ENCODE results near the gene DACH1.

DACH1 gene

DNA sequence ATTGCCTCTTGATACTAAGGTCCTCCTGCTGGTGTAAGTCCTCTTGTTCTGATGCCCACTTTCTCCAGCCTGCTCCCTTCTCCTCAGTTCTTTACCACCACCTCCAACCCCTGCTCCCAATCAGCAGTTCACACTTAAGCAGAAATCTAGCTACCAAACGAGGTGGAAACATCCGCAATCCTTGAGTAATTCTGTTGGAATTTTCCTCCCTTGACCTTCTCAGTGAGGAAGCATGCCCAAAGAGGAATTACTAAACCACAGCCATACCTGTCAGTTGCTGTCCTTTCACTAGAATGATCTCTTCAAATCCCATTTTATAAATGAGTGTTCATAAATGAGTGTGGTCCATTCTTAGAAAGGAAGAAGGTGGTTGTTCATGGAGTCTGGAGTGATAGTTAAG lies 289.9 kb downstream of the DACH1 start:
- DNase-seq = no peak

DNA sequence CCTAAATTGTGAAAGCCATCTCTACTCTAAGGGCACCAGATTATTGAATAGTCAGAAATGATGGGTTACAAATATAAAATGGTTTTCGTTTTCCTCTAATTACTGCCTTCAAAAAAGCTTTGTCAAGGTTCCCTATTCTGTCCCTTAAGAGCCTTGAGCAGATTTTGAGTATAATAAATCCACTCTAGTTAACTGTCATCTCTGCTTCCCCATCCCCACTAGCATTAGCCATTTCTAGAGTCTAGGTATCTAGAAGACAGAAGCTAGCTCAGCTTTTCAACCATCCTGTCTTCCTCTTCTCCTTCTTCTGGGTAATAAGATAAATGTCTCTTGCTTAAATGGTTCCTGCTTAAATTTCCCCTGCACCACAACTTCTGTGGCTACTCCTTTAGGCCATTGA lies 290.4 kb downstream of the DACH1 start:
- DNase-seq = no peak

DNA sequence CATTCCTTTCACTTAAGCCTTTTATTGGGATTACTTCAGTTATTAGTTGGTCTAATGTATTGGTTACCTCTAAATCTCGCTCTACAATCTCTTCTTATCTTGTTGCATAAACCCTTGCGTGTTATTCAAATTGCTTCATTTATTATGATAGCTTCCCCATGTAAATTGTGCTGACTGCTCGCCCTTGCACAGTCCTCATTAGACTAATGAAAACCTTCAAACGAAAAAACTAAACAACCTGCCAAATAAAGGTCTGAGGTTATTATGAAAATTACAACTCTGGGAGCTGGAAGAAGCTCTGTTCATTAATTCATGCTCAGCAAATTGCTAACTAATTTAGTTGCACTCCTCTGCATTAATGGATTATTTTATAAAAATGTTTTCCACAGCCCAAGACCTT lies 320.1 kb downstream of the DACH1 start:
- no peak for DNase-seq

DNA sequence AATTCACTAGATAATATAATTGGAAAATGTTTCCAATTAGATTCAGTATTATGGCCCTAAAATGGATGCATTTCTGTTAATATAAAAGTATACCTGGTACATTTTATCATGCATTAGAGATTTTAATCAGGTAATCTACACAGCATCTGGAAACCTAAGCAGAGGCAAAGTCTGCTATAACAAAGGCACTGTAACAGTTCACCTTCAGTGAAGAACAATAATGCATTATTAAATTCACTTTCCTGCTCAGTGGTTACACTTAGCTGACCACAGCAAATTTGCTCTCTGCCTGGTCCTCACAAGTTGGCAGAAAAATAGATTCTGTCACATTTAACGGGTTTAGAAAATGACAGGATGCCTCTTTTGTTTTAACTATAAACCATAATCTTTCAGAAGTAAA lies 326.9 kb downstream of the DACH1 start:
- no peak for DNase-seq

DNA sequence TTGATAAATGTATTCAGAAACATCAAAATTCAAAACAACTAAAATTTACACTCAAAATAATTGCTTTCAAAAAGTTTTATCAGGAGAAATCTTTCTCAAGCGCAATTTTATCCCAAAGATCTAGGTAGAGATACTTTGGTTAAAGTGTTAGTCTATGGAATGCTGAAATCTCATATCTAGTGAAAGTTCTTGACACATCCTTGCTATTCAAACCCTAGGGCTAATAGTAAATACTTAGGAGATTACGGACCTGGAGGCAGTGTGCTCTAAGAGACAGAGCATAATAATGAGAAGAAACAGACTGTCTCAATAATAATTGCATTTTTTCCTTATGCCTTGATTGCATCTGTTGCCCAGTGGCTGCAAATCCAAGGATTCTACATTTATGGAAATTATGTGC lies 330.8 kb downstream of the DACH1 start:
- no peak for DNase-seq

DNA sequence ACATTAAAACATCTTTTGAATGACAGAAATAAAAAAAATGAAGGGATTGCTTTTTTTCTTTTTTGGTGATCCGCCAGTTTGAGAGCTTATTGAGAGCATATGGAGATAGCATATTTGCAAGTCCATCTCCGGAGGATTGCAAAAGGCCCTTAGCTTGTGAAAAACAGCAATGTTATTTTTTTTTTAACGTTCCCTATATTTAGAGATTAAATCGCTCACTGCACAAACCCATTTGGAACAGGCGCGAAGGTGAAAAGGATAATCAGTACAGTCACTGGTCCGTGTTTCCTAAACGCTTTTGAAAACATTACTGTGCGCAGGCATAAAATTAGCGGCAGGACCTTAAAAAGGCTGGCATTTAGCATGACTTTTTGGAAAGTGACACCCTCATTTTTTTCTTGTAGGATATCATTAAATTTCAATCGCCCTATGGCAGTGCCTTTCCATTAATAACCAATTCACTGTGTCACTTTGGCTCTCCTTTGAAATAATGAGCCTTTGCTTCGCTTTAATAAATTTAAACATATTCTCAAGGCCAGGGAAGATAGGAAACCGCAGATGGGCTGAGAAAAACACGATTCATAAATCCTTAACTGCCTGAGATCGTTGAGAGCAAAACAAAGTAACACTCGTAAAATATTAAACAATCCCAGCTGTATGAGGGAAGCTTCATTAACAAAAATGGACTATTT lies 342.2 kb downstream of the DACH1 start:
- DNase-seq = peak in 1 of 14 donors; percentile 68

DNA sequence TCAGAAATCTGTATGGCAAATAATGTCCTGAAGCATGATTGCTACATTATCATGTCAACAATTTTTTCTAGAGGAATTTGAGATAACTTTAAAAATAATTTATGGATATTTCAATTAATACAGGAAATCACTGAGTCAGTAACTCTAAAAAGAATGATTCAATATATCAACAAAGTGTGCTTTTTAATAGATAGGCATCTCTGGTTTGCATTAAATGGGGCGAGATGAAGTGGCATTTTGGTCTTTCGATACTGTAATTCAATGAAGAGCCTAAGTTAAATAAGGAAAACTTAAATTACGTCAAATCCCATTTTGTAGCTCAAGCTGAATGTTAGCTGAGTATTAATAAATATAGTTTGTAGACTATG lies 342.8 kb downstream of the DACH1 start:
- peak in 1 of 14 donors; percentile 61 for DNase-seq

DNA sequence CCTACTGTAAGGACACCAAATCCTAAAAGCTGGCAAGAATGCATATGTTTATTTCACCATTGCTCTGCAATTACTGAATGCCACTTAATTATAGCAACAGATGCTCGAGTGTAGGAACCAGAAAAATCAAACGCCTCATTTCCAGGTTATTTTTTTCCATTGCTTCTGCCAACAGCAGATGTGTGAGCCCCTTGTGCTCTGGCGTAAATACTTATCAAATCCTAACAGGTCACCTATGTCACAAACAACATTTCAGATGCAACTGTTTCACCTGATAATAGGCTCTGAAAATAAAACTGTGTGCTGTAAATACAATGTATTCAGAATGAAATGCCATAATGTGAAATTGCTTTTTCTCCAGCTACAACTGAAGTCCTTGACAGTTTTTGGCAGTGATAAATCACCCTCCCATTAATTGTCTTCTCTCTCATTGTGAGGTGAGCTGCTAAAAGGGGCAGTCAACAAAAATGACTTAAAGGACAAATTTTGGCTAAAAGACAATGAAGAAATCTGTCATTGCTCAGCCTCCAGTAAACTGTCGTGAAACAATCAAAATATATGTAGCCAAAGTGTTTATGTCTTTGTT lies 344.0 kb downstream of the DACH1 start:
- DNase-seq = peak in 1 of 14 donors; percentile 80

DNA sequence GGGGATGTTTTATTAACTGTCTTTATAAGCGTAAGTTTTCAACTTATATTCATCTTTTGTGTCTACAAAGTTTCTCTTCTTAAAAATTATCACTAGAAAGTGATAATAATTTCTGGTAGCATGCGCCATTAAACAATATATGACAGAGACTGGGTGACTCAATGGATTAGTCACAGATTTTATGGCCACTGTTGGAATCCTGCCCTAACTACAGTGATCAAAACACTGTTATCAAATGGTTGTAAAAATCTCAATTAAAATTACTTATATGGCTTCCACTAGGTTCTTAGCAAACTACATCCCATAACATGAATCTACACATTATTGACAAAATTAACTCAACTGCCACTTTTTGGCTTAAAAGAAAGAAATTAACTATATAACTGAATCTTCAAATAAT lies 350.0 kb downstream of the DACH1 start:
- DNase-seq = no peak

DNA sequence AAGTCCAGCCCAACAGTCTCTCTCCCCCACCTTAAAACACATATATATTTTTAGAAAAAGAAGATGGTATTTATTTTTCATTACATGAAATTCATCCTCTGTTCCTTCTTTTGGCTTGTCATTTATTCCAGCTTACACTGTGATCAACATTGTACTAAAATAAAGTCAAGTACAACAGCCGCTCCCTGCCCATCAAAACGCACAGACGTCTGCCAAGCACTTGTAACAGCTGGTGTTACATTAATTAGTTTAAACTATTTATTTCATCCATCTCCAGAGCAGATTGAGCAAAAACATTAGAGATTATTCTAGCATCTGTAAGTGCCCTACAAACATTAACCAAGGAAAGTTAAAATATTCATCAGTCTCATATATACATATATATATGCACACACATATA lies 350.5 kb downstream of the DACH1 start:
- no peak for DNase-seq

DNA sequence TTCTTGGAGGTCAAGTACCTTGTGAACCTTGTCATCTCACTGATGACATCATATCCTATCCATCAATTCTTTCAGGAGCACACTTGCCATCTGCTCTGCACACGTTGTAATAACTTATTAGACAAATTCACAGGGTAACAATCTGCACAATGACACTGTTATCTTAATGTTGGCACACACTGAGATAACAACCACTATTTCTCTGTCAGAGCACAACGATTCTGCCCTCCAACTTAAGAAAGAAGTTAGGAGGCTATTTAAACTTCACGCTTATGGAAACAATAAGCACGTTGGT lies 351.3 kb downstream of the DACH1 start:
- no peak for DNase-seq

DNA sequence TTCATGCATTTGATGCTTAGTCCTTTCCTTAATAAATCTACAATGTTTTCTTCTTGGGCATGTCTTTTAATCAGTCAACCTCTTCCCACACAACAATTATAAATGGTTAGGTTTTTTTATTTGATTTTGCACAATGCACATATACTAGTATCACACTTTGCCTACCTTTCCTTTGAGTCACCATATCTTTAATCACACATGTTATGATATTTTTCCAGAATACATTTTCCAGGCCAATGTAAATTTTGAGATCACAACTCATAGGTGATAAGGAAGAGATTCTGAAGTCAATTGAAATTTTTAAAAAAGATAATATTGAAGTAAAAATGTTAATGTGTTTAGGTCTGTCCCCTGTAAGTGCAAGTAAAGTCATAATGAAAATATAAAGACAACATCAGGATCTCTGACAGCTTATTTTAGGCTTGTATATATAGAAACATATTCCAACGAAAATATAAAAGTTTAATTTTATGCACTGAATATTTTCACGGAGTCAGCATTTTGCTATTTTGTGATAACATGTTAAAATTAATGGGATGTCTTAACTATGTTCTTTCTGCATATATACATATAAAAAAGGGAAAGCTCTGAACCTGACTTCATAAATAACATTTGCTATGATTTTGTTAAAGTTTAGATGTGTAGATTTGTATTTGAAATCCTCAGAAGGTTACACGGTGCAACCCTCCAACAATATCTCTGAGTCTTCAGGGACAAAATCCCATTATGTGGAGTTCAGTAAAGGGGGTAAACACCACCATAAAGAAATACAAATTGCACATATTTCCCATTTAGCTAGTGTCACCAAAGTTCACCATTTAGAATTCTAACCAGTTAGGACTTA lies 351.9 kb downstream of the DACH1 start:
- no peak for DNase-seq

DNA sequence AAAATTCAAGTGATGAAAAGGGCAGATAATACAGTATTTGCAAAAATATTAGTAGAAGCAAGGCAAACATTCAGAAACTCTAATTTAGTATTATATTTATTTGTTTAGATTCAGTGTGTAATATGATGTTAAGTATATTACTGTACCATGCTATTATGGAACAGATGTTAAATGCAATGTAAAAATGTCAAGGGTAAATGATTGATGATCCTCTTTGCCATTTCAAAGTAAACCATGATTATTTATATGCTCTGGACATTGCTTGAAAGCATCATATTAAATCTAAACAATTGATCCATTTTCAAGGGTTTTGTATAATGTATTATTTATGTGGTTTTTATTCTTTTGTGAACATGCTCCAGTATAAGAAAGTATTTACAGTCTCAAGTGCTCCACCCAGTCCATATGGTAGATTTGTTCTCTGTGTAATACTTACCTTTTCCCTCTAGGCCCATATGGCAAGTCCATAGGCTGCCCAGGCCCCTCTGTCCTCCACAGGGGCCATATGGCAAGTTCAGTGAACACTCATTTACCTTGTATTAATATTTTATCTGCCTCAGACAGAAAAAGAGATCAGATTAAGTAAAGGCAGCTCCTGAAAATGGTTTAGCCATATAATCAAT lies 353.5 kb downstream of the DACH1 start:
- no peak for DNase-seq

DNA sequence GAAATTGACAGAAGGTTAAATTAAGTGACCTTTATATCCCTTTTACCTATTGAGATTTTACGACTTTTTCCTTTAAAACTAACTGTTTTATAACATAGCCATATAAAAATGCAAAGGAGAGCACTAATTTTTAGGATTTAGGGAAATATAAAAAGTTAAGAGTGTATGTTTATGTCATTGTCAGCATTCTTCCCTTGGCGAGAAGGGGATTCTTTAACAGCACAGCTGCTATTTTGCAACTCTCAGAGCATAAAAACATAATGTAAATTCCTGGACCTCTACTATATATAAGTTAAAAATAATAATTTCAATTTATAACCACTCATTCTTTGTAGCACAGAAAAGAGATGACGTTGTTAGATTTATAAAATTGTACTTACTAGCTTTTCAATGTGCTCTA lies 363.2 kb downstream of the DACH1 start:
- DNase-seq = no peak

DNA sequence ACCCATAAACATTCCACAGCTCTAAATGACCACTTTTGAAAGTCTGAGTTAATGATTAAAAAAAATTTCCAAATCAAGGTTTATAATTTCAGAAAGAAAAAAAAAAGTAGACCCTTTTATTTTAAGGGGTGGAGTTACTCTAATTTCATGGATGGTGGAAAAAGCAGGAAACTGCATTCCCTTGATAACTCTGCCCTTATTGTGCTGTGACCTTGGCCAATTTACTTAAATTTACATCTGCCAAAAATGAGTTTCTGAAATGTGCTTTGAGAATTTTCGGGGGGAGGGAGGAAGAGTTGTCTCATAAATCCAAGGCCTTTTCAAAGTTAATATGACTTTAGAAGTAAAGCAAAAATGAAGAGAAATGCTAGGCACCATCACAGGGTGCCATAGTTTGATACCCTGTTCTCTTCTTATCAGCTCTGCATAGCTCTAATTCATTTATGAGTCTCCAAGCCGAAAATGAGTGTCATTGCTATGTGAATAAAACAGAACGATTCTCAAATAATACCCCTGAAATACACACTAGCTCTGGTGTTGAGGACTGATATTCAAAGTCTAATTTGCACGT lies 367.0 kb downstream of the DACH1 start:
- DNase-seq = no peak

DNA sequence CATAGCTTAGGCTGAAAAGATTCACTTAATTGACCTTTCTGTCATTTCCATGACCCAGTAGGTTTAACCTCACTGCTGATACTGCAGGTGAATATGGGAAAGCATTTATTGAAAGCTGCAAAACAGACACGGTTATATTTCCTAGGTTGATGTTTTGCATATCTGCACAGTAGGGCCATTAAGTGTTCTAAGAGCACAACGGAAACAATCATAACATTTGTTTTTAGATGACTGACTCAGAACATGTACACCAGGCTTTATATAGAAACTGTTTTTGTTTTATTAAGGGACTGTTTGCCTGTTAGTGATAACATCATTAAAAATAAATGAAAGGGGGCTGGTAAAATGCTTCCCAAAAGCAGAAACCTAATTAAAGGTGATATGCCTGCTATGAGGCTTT lies 367.8 kb downstream of the DACH1 start:
- DNase-seq = no peak

DNA sequence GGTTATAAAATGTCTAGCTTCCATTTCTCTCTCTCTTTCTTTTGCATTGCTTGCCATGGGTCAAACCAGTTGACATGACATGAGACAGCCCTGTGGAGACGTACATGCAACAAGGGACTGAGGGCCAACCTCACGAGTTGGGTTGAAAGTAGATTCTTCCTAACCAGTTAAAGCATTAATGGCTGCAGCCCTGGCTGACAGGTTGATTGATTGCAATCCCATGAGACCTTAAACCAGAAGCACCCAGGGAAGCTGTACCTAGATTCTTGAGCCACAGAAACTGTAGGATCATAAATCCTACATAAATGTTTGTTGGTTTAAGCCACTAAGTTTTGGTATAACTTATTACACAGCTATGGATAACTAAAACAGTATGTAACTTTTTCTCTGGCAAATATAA lies 373.8 kb downstream of the DACH1 start:
- no peak for DNase-seq

DNA sequence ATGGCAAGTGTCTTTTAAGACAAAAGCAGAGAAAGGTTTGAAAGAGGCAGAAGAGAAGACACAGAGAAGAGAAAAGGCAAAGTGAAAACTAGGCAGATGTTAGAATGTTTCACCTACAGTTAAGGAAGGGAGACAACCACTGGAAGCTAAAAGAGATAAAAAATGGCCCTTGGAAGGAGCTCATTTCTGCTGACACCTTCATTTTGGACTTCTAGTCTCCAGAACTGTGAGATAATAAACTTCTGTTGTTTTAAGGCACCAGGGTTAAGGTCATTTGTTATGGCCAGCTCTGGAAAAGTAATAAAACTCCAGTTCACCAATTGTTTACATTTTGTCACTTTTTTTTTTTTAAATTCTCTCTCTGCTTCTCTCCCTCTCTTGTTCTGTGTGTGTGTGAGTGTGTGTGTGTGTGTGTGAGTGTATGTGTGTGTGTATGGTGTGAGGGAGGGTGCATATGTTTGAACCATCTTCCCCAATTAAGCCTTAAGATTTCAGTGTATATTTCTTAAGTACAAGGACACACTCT lies 374.6 kb downstream of the DACH1 start:
- DNase-seq = no peak

DNA sequence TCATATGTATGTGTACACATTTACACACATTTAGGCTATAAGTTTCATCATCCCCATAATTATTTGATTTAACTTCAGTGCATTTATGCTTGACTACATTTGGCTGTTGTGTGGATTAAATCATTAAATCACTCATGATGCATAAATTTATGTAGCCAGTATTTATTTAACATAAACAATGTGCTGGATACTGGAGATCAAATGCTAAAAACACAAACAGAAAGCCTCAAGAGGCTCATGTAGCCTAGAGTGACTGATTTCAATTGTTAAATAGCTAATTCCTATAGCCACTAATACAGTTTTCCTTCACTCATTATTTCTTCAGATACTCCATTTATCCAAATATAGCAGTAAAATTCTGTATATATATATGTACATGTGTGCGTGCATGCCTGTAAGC lies 376.0 kb downstream of the DACH1 start:
- no peak for DNase-seq

DNA sequence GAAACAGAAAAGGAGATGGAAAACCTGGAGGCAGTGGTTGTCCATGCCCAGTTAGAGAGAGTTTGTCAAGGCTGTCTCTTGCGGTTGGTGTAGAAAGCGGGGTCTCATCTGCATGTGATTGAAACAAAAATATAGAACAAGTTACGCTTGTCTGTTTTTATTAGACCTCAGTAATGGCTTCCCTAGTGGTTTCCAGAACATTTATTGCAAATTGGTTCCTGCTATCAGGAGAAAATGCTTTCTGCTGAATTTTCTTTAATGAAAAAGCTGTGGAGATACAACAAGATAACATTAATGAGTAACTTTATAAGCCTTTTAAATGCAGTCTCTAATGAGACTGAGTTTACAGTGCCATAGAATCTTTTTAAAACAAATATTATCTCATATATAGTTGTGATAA lies 378.0 kb downstream of the DACH1 start:
- DNase-seq = no peak

DNA sequence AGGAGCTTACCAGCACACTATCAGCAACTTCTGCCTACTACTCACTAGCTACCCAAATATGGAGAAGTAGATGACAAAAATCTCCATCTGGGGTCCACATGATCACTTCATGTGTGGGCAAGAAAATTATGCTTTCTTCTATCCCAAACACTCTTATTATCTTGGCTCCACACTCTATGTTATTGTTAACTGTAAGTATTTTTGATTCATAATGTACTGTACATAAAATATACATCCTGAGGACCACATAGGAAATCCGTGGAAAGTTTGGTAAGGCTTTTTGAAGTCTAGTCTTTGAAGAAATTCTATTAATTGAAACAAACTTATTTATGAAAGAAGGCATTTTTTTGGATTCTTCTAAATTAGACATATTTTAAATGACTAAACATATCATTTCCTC lies 378.8 kb downstream of the DACH1 start:
- no peak for DNase-seq

DNA sequence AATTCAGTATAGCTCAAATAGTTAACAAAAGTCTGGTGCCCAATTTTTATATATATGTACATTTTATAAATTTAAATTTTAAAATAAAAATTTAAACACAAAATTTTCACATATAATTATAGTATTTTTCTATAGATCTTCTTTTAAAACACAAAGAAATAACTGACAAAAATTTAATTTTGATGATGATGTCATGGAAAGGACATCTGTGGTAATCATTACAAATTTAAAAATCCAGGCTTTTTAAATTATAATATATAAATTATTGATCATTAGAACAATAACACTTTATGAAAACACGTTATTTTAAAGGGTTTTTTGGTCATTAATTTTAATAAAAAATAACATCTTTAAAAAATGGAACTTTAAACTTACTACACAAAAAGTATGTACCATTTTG lies 381.1 kb downstream of the DACH1 start:
- DNase-seq = no peak

DNA sequence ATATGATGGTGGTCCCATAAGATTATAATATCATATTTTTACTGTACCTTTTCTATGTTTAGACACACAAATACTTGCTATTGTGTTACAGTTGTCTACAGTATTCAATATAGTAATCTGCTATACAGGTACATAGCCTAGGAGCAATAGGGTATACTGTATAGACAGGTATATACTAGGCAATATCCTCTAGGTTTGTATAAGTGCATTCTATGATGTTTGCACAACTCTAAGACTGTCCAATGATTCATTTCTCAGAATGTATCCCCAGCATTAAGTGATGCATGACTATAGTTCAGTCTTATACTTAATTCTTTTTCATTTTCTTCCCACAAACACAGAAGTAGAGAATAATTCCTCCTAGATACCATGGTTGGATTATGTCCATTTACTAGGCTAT lies 383.3 kb downstream of the DACH1 start:
- DNase-seq = no peak

Data from C1 segment of cervical spinal cord (tissue), 14 donors.